Stimulated activated CD4-positive, alpha-beta T cell treated with anti-CD3 and anti-CD28 coated beads, Interleukin-4, amount 100 ng/mL, for 1 hour (primary cell): ENCODE measurements around the gene NCKAP5.

Experiments
- DNase-seq: peaks from one replicate; pipeline ENCODE4 v3.0.0-alpha.2; 2020

Gene NCKAP5

GRCh38 chr2:133568172-133568571 is at the start of gene NCKAP5:
TSS of gene NCKAP5 (minus strand) at chr2:133568463. CDS start at chr2:133517526, 50,937 bp downstream.
- DNase-seq: no peak

- DNase-seq: no peak
Measured at GRCh38 chr2:133609664-133610063, 41.4 kb upstream of the NCKAP5 start.

- DNase-seq: no peak
Measured at GRCh38 chr2:133608291-133608690, 40.0 kb upstream of the NCKAP5 start.

DNA sequence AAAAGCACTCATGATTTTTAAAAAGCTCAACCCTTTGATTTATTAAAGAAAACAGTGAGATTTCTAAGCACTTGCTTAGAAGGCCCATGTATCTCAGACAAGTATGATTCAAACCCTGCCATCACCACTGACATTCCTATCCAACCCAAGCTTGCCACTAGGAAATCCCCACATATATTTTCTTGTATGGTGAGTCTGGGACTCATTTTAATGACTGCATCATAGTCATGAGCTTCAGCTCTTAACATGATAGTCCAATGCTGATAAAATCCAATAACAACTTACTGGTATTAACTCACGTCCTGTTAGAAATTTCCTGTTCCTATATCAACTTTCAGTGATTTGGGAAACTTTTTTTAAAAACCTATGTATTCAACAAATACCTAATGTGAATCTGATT is 39.4 kb upstream of the NCKAP5 start:
- DNase-seq: no peak

GRCh38 chr2:133606616-133607015 is 38.4 kb upstream of the NCKAP5 start:
- DNase-seq: no peak

GRCh38 chr2:133605766-133606137 is 37.5 kb upstream of the NCKAP5 start:
- DNase-seq: no peak

DNA sequence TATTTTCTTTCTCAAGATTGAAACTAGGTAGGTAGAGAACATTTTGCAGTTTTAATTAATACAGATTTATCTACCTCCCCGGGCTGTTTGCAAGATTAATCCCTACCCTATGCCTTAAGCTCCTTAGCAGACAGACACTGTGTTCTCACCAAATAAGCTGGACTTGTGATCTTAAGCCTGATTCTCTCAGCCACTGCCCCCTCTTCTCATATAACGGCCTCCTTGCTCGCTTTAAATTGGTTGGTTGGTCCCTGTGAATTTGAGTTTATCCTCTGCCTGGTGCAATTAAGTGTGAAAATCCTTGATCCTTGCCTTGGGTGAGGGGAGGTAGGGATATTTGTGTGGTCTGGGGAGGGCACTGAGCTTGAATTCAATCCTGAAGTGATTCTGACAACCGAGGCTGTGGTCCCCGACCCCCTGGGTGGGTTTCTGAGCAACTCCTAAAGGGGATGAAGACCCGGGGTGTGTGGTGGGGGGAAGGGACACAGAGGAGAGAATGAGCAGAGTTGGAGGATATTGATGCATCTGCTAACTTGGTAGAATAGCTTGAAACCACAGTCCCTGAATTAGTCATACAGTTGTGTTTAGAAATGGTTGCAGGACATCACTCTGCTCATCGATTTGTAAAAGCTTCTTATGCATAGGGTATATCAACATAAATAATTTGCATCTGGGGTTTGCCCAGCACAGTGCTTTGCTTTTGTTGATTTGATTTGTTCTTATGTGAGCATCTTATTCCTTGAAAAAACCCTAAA is 36.9 kb upstream of the NCKAP5 start:
- DNase-seq: no peak

DNA sequence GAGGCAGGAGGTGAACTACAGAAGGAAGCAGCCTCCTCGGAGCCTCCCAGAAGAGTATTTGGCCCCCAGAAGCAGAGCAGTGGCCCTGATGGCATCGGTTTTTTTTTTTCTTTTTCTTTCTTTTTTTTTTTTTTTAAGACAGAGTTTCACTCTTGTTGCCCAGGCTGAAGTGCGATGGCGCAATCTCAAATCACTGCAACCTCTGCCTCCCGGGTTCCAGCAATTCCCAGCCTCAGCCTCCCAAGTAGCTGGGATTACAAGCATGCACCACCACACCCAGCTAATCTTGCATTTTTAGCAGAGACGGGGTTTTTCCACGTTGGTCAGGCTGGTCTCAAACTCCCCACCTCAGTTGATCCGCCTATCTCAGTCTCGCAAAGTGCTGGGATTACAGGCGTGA is 34.8 kb upstream of the NCKAP5 start:
- no peak for DNase-seq

GRCh38 chr2:133602538-133602937 is 34.3 kb upstream of the NCKAP5 start:
- no peak for DNase-seq

DNA sequence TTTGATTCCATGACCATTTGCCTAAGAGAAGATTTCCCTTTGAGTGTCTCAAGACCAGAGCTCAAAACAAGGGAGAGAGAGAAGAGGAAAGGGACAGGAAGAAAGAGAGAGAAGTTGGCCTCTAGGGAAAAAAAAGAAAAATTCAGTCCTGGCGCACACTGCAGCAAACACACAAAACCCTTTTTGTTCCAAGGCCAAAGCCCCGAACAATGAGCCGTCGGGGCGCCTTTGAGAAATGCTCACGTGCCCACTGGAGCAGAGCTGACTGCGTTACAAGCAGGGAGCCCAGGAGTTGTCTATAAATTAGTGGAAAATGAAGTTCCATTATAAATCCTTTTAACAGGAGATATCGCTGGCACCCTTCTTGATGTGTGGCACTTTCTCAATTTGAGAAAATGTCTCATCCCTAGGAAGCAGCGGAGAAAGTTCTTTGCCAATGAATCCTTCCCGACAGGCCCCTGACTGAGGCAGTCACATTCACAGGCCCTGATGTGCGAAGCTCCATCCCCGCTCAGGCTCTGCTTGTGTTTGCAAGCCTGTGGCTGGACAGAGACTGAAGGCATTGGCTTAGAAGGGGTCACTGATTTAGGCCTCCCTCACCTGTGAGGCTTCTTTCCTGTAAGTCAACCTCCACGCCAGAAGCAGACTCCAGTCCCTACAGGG is 32.1 kb upstream of the NCKAP5 start:
- no peak for DNase-seq

- DNase-seq: no peak
Measured at GRCh38 chr2:133599811-133600210, 31.5 kb upstream of the NCKAP5 start.

DNA sequence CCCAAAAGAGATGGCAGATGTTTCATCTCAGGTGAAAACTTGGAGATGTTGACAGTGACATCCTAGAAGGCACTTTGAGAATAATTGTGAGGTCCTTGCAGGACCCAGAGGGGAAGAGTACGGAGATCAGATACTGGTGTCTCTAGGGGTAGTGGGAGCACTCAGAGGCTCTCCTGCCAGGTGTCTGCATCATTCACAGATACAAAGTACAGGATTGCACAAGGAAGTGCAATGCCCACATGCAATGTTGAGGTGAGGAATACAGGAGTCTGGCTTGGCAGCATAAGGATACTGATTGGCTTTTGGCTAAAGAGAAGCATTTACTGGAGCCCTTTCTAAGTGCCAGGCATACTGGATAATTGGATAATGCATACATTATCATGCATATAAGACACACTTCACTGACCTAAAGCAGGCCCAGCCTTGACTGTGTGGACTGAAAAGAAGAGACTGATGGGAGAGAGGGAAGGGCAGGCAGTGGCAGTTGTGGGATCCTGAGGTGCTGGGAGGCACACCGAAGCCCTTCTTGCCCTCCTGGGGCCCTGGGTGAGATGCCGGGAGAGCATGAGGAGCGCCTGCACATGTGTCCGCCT is 31.0 kb upstream of the NCKAP5 start:
- DNase-seq: no peak

- no peak for DNase-seq
Measured at GRCh38 chr2:133598769-133599168, 30.5 kb upstream of the NCKAP5 start.

DNA sequence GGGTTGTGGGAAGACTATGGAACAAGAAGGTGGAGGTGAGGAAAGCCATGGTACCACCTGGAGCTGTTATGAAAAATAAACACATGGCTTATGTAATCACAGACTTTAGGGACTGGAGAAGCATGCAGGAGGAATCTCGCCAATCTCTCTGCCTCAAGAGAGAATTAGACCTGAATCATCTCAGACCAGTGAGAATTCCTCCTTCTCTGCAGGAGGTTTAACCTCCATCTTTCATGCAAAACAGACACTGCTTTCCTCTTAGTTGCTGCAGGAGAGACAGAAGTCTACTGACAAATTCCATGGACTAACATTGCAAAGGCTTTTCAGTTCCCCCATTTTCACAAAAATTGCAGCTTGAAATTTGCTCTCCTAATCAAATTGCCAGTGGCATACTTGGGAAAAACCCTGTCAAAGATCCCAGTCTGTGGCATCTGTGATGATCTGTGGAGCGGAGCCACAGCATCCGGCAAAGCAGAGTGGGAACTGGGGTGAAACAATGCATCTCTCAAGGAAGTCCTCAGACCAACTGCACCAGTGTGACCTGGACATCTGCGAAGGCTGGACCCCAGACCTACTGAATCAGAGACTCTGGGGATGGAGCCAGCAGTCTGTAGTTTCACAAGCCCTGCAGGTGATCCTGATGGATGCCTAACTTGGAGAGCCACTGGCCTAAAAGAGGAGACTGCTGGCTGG is 28.6 kb upstream of the NCKAP5 start:
- no peak for DNase-seq

- no peak for DNase-seq
Measured at GRCh38 chr2:133591164-133591563, 22.9 kb upstream of the NCKAP5 start.

- no peak for DNase-seq
Measured at GRCh38 chr2:133589456-133589855, 21.2 kb upstream of the NCKAP5 start.

- DNase-seq: no peak
Measured at GRCh38 chr2:133588144-133588543, 19.9 kb upstream of the NCKAP5 start.

DNA sequence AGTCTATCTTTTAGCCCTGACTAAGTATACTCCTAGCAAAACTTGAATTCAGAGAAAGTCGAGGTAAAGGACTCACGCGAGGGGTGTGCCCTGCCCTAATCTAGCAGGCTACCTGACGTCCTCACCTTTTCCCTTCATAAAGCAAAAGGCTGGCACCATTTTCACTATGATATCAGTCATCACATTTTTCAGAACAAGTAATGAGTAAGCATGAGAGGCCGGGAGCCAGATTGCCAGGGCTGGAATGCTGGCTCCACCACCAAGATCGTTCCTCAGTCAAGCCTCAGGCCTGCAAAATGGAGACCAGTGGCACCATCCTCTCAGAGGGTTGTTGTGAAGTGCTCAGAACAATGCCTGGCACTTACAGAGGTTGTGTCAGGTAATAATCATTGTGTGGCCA is 18.7 kb upstream of the NCKAP5 start:
- DNase-seq: no peak

DNA sequence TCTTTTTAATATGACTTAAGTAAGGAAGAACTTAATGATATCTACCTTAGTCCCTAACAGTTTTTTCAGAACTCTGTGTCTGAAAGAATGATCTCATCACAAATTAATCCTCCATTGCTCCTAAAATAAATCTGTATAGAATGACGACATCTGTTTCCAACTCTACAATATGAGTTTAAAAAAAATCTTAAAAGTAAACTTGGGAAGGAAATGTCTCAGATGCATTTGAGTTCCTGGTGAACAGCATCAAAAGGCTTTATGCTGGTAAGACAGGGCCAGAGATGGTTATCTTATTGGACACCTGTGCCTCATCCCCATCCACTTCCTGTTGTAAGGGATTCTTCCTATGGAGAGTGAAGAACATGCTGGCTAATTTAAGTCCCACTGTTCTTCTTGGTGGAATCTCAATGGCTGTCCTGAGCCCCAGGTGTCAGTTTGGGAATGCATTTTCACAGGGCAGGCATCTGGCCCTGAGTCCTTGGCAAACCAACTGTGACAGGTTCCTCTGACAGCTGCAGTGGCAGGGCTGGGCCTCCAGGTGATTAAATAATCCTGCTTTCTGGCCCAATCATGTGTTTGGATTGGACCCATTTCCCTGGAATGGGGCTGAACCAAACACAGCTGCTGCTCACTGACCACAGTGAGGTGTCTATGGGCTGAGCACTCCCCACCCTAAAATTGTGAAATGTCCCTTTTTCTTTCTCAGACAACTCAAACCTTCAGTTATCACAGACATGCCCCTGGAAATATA is 12.9 kb upstream of the NCKAP5 start:
- DNase-seq: no peak

- no peak for DNase-seq
Measured at GRCh38 chr2:133579274-133579673, 11.0 kb upstream of the NCKAP5 start.

GRCh38 chr2:133576714-133577113 is 8.5 kb upstream of the NCKAP5 start:
- DNase-seq: no peak

DNA sequence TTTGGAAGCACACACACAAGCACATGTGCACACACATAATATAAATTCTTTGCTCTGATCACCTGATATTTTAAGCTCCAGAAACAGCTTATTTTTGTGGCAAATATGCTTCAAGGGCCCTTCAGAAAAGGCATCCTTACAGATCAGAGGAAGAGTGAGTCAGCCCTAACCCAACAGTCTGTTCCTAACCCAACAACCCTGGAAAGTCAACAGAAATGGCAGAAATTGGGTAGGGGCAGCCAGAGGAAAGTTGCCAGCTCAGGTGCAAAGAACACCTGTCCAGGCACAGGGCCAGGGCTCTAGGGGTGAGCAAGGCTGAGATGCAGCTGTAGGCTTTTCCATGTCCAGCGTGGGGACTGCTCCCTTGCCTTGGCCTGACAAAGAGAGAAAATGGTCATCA is 6.4 kb upstream of the NCKAP5 start:
- DNase-seq: no peak

- DNase-seq: no peak
Measured at GRCh38 chr2:133574186-133574585, 5.9 kb upstream of the NCKAP5 start.
